ENCODE results near the gene MICAL2. TPM values are rescaled to one million over a fixed set of nuclear protein-coding genes. Genes with fewer than 3 reads are reported as not detected.

Gene MICAL2
- total and polyA plus RNA-seq, 12 donors, result 8.4 to 80.5 (median 34.1) TPM

- Histone ChIP-seq H3K4me1 (replicated peaks in 1 of 2) (no peaks in the 10 kb centered on the region), H3K36me3 (replicated peaks in 1 of 2) (no peaks in the 10 kb centered on the region), H3K27me3 (no peaks in the 10 kb centered on the region), H3K9me3 (replicated peaks in 1 of 3) (no peaks in the 10 kb centered on the region), H3K27ac (no peak overlapping the region), H3K4me3 (no peak overlapping the region)
- intact Hi-C loops (cut with DNase I), result no loop called here
- no peak for DNase-seq
- TF ChIP-seq CTCF (IDR thresholded peaks at IDR 0.05), result no peak
- TF ChIP-seq POLR2A (IDR thresholded peaks at IDR 0.05), result no peak
- WGBS, 4 donors, result 91 to 100% (median 96%) methylated on average over 2 of the region's 2 CpGs
Measured at GRCh38 chr11:12132790-12133145, 22.4 kb downstream of the MICAL2 start.

DNA sequence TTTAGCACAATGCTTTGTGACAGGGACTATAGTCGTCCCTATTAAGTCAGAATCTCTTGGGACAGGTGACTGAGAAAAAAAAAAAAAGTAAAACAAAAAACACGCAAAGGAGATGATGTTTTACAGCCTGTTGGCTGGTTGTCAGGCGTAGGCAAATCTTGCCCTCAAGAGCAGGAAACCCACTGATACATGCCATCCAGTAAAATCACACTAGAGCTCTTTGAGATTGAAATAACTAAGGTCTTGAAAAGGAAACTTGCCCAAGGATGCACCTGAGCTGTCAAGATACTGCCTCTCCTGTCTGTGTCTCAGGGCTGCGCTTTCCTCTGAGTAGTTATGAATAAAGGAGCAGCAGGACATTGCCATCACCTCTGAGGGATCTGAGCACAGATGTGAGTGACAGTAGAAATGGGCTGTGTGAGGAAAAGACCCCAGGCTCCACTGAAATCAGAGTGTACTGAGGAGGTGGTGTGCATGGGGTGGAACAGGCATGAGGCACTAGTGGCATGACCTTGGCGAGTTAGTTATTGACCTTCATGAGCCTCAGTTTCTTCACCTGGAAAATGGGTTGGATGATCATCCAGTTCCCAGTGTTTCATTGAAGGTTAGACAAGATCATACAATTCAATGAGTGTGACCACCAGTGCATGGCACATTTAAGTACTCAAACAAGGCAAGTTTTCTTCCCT lies 23.3 kb downstream of the MICAL2 start:
- no peaks in the 10 kb centered on the region for H3K4me1 ChIP-seq (replicated peaks in 1 of 2)
- WGBS, 4 donors, result 79 to 89% (median 82%) methylated on average over 5 of the region's 5 CpGs
- H3K36me3 ChIP-seq (replicated peaks in 1 of 2), result no peaks in the 10 kb centered on the region
- no peak for DNase-seq
- H3K27me3 ChIP-seq, result no peaks in the 10 kb centered on the region
- intact Hi-C loops (cut with DNase I), result no loop called here
- TF ChIP-seq POLR2A (IDR thresholded peaks at IDR 0.05) (no peak), CTCF (IDR thresholded peaks at IDR 0.05) (no peak)
- H3K27ac ChIP-seq, result no peak overlapping the region
- H3K9me3 ChIP-seq (replicated peaks in 1 of 3), result no peaks in the 10 kb centered on the region
- H3K4me3 ChIP-seq, result no peak overlapping the region

- Histone ChIP-seq H3K27ac (no peak overlapping the region), H3K36me3 (replicated peaks in 1 of 2) (no peaks in the 10 kb centered on the region), H3K4me1 (replicated peaks in 1 of 2) (no peaks in the 10 kb centered on the region), H3K9me3 (replicated peaks in 1 of 3) (no peaks in the 10 kb centered on the region), H3K27me3 (no peaks in the 10 kb centered on the region), H3K4me3 (no peak overlapping the region)
- no peak for DNase-seq
- intact Hi-C loops (cut with DNase I), result no loop called here
- TF ChIP-seq CTCF (IDR thresholded peaks at IDR 0.05), result no peak
- WGBS, 4 donors, result 69 to 88% (median 77%) methylated on average over 4 of the region's 4 CpGs
Measured at GRCh38 chr11:12134236-12134585, 23.8 kb downstream of the MICAL2 start.

GRCh38 chr11:12135185-12135584 lies 24.8 kb downstream of the MICAL2 start:
- TF ChIP-seq POLR2A (IDR thresholded peaks at IDR 0.05) (no peak), CTCF (IDR thresholded peaks at IDR 0.05) (no peak)
- Histone ChIP-seq H3K4me1 (replicated peaks in 1 of 2) (no peaks in the 10 kb centered on the region), H3K27me3 (no peaks in the 10 kb centered on the region), H3K4me3 (no peak overlapping the region), H3K27ac (no peak overlapping the region), H3K9me3 (replicated peaks in 1 of 3) (no peaks in the 10 kb centered on the region), H3K36me3 (replicated peaks in 1 of 2) (no peaks in the 10 kb centered on the region)
- no peak for DNase-seq
- 87 to 92% (median 89%) methylated on average over 1 of the region's 1 CpG for WGBS, 4 donors
- intact Hi-C loops (cut with DNase I), result no loop called here
